Activated CD8-positive, alpha-beta memory T cell treated with anti-CD3 and anti-CD28 coated beads, Interleukin-2, amount 50 U/mL, for 24 hours (primary cell): ENCODE measurements around the gene CORO1A.
"Not testable (repeated sequence)": the region's sequence is repeated elsewhere in the genome, so short reads cannot be mapped to it uniquely, and the experiment has no call there.

ENCODE experiments used
- DNase-seq: peaks from one replicate; pipeline ENCODE4 v3.0.0-alpha.2; 2020; ENCODE audit errors: extremely low read depth

Gene CORO1A

GRCh38 chr16:30199608-30200343, 16.4 kb downstream of the CORO1A start:
- not testable (repeated sequence) for DNase-seq

GRCh38 chr16:30205541-30206236, 22.3 kb downstream of the CORO1A start:
- not testable (repeated sequence) for DNase-seq

- DNase-seq, result not testable (repeated sequence)
Observed at GRCh38 chr16:30206252-30206651, 22.9 kb downstream of the CORO1A start.

DNA sequence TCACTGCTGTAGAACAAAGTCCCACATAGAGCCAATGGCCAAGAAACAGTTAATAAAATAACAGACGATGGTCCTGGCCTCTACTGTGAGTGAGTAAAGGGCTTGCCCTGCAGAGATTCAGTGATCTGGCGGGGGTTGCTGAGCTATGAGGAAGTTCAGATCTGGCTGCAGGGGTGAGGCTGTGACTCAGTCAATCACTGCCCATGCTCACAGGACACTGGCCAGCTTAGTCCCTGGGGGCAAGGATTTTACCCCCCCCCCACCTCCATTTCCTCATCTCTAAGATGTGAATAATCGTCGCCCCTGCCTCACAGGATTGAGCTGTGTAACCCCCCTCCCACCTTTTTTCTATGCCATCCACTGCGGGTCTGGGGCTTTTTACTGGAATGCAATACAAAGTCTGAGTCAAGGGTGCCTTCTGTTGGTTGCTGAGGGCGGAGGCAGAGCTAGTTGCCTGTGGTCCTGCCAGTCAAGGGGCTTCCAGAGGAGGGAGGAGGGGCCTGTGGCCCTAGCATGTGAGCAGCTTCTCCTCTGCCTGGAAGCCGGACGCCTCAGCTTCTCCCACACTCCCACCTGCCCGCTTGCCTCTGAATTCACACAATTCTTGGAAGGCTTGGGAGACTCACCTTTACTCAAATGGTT, 23.8 kb downstream of the CORO1A start:
- not testable (repeated sequence) for DNase-seq

DNA sequence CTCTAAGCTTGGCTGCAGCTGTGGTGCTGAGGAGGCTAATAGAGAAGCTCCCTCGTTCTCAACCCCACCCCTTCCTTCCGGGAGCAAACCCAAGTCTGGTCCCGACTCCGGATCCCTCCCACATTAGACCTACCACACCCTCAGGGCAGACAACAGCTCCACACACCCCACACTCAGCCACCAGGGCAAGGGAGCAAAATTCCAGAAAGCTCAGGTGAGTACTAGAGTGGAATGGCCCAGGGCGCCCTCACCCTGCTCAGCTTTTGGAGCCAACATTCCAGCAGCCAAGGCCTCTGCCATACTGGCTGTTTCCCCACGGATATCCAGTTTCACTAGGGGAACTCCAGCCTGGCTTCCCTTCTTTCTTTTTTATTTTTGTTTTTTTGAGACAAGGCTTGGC, 25.6 kb downstream of the CORO1A start:
- not testable (repeated sequence) for DNase-seq

DNA sequence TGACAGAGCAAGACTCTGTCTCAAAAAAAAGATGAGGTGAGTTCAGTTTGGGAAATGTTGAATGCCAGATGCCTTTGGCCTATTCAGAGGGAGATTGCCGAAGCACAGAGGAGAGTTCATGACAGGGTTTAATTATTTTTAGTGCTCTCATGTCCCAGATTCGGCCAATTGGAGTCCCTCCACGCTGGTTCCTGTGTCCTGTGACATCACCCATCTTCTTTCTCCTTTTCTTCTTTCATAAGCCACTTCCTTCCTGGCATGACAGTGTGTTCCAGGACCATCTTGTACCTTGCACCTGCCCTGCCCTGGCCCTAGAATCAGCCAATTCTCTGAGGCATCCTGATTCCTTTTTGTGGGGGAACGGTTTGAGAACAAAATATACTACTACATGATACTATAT, 28.0 kb downstream of the CORO1A start:
- not testable (repeated sequence) for DNase-seq

- not testable (repeated sequence) for DNase-seq
Observed at GRCh38 chr16:30217082-30217481, 33.7 kb downstream of the CORO1A start.
